ENCODE measurements around the gene PDZK1IP1. TPM values are rescaled to one million over a fixed set of nuclear protein-coding genes. Genes with fewer than 3 reads are reported as not detected.
A peak's percentile ranks its signal among the peaks of the same experiment; 100 is the strongest.

Gene PDZK1IP1
- total RNA-seq, 4 donors from 2014 or later: 0.78 to 13.0 TPM; not detected in 2

DNA sequence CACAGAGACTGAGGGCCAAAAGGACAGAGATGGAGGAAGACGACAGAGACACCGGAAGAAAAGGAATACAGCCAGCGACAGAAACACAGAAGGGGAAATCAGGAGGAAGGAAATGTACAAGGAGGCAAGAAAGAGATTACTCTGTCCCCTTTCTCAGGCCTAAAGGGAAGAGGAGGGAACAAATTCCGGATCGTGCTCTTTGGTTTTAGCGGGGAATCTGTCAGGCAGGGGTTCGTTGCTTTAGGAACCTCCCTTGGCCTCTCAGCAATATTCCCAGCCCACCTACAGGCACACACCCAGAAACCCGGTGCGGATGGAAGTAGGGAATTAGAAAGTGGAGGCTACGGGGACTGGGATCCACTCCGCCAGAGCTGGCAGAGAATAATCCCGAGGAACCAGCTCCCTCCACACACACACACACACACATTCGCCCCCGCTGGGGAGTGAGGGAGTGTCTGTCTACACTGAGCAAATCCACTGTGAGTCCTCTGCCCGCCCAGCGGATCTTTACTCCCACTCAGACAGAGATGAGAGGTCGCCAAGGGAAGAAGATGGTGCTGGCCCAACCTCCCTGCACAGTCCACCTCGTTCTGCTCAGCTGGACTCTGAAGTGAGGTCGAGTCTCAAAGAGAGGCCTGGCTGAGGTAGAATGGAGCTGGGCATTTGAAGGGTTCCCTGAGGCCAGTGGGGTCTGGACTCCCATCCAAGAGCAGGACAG, 36.4 kb upstream of the PDZK1IP1 start:
- ATAC-seq: no peak
- no peaks in the 10 kb centered on the region for H3K36me3 ChIP-seq
- TF ChIP-seq POLR2AphosphoS5 (IDR thresholded peaks at IDR 0.05): no peak
- TF ChIP-seq POLR2A (IDR thresholded peaks at IDR 0.05): no peak
- no peak for TF ChIP-seq EP300 (IDR thresholded peaks at IDR 0.05)
- TF ChIP-seq CTCF (IDR thresholded peaks at IDR 0.05): no peak
- H3K4me1 ChIP-seq: peaks cover 0 to 51% (median 26%) of the 10 kb centered on the region in 3 donors
- H3K27ac ChIP-seq: peak overlapping the region in 1 of 4 donors; percentile 38
- no peaks in the 10 kb centered on the region for H3K9me3 ChIP-seq
- WGBS, 2 donors (ENCODE audit: low coverage in 1 of 2): 15 to 22% methylated on average over 10 to 12 of the region's 19 CpGs
- peak overlapping the region in 1 of 2 donors; percentile 47 for H3K4me3 ChIP-seq
- H3K27me3 ChIP-seq: peaks cover 100% of the 10 kb centered on the region

- WGBS, 2 donors (ENCODE audit: low coverage in 1 of 2): 0% methylated on average over 5 of the region's 79 CpGs; no CpG with 5 or more reads in 1 of the 2 donors
- Histone ChIP-seq H3K27me3 (peaks cover 94% of the 10 kb centered on the region), H3K36me3 (no peaks in the 10 kb centered on the region), H3K4me1 (peaks cover 0 to 44% (median 19%) of the 10 kb centered on the region in 3 donors), H3K4me3 (peak overlapping the region in 1 of 2 donors; percentile 47), H3K9me3 (no peaks in the 10 kb centered on the region), H3K27ac (peak overlapping the region in 1 of 4 donors; percentile 38)
- no peak for ATAC-seq
- no peak for TF ChIP-seq POLR2AphosphoS5 (IDR thresholded peaks at IDR 0.05)
- TF ChIP-seq EP300 (IDR thresholded peaks at IDR 0.05): no peak
- no peak for TF ChIP-seq CTCF (IDR thresholded peaks at IDR 0.05)
- TF ChIP-seq POLR2A (IDR thresholded peaks at IDR 0.05): no peak
Observed at GRCh38 chr1:47225430-47226100, 35.7 kb upstream of the PDZK1IP1 start.

DNA sequence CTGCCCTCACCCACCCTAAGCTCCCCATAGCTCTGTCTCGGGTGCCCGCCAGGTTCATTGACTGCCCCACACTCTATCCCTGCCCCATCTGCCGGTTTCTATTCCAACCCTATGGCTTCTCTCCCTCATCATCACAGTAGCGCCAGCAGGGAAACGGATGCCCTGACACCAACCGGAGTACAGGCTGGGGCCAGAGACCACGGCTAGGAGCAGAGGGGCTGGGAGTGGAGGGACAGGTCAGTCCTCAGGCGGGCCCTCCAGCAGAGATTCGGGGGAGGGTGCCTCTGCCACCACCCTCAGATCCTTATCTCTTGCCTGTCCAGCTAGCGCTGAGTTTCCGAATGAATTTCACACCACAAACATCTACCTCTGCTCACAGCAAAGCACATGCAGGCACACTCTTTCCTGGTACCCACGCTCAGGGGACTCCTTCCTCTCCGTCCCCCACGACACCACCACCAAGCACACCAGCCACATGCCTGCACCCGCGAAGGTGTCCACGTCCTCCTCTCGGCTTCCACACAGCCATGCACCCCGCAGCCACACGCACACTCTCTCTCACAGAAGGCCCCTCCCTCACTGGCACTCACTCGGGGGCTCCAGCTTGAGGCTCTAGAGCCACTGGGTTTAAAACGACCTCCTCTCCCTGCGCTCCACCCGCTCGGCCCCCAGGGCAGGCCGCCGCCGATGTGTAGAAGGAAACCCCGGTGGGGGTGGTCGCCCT, 35.0 kb upstream of the PDZK1IP1 start:
- peak; percentile 12 for ATAC-seq
- Histone ChIP-seq H3K4me1 (peaks cover 0 to 37% (median 19%) of the 10 kb centered on the region in 3 donors), H3K27ac (peak overlapping the region in 1 of 4 donors; percentile 38), H3K9me3 (no peaks in the 10 kb centered on the region), H3K36me3 (peaks cover 0 to under 1% of the 10 kb centered on the region in 2 donors), H3K4me3 (peak overlapping the region in 1 of 2 donors; percentile 47), H3K27me3 (peaks cover 90% of the 10 kb centered on the region)
- no peak for TF ChIP-seq CTCF (IDR thresholded peaks at IDR 0.05)
- TF ChIP-seq EP300 (IDR thresholded peaks at IDR 0.05): no peak
- TF ChIP-seq POLR2A (IDR thresholded peaks at IDR 0.05): no peak
- TF ChIP-seq POLR2AphosphoS5 (IDR thresholded peaks at IDR 0.05): no peak
- WGBS, 2 donors (ENCODE audit: low coverage in 1 of 2): 18 to 23% methylated on average over 5 to 8 of the region's 30 CpGs

- WGBS, 2 donors (ENCODE audit: low coverage in 1 of 2): 16 to 54% methylated on average over 2 to 3 of the region's 9 CpGs
- Histone ChIP-seq H3K4me1 (peaks cover 0 to 32% (median 19%) of the 10 kb centered on the region in 3 donors), H3K27ac (no peak overlapping the region), H3K27me3 (peaks cover 86% of the 10 kb centered on the region), H3K4me3 (no peak overlapping the region), H3K36me3 (peaks cover 0 to 5% of the 10 kb centered on the region in 2 donors), H3K9me3 (no peaks in the 10 kb centered on the region)
- no peak for TF ChIP-seq CTCF (IDR thresholded peaks at IDR 0.05)
- no peak for TF ChIP-seq POLR2AphosphoS5 (IDR thresholded peaks at IDR 0.05)
- TF ChIP-seq EP300 (IDR thresholded peaks at IDR 0.05): no peak
- TF ChIP-seq POLR2A (IDR thresholded peaks at IDR 0.05): no peak
- ATAC-seq: no peak
Observed at GRCh38 chr1:47223921-47224675, 34.3 kb upstream of the PDZK1IP1 start.

Data from gastroesophageal sphincter (tissue), 4 donors.